H1 (cell line): ENCODE data around the gene MPV17L. TPM values are rescaled to one million over a fixed set of nuclear protein-coding genes. Genes with fewer than 3 reads are reported as not detected.

Experiments used
- CTCF ChIA-PET: fragments of 300-600 bp; sonication (Branson Sonifier 250); formaldehyde crosslinking; loops from one replicate; lab custom pipeline; 2021; ENCODE audit not compliant: partially characterized antibody; lab: Charles Lee
- POLR2A ChIA-PET: fragments of 300-600 bp; sonication (Branson Sonifier 250); formaldehyde crosslinking; loops from one replicate; lab custom pipeline; 2021; ENCODE audit warnings: inconsistent platforms; ENCODE audit not compliant: partially characterized antibody; lab: Charles Lee
- DNase-seq, 2 experiments: peaks; one replicate each; pipeline versions ENCODE4 v3.0.0 to v3.0.0-alpha.2; 2010 to 2022; ENCODE audit warnings: low spot score in 2 of 2, low read depth in 1 of 2, mixed read lengths in 1 of 2
- FAIRE-seq: peaks from 2 replicates; lab custom pipeline; 2011; peaks lifted over from hg19 to GRCh38; lab: Jason Lieb, UNC
- H2AFZ ChIP-seq: 2 replicates; pipeline ENCODE4 v1.8.1; 2012; ENCODE audit warnings: low read length, inconsistent platforms
- H2AK5ac ChIP-seq: 2 replicates; pipeline ENCODE4 v1.6.1; 2013; ENCODE audit warnings: low read depth, low read length
- H2BK120ac ChIP-seq: replicated peaks from 2 replicates; pipeline ENCODE3; 2013; ENCODE audit warnings: low read depth, low read length, inconsistent platforms
- H2BK12ac ChIP-seq: 2 replicates; pipeline ENCODE4 v1.6.1; 2013; ENCODE audit warnings: low read depth, low read length
- H2BK15ac ChIP-seq: 2 replicates; pipeline ENCODE4 v1.6.1; 2013; ENCODE audit warnings: low read length
- H2BK20ac ChIP-seq: 2 replicates; pipeline ENCODE4 v1.6.1; 2013; ENCODE audit warnings: low read length
- H2BK5ac ChIP-seq: 2 replicates; pipeline ENCODE4 v1.6.1; 2013; ENCODE audit warnings: low read depth, low read length
- H3K14ac ChIP-seq: 2 replicates; pipeline ENCODE4 v1.6.1; 2013; ENCODE audit warnings: inconsistent platforms; ENCODE audit not compliant: insufficient read length
- H3K18ac ChIP-seq: 2 replicates; pipeline ENCODE4 v1.6.1; 2013; ENCODE audit warnings: low read length; ENCODE audit errors: extremely low read depth
- H3K23ac ChIP-seq: 2 replicates; pipeline ENCODE4 v1.6.1; 2013; ENCODE audit warnings: inconsistent platforms; ENCODE audit not compliant: insufficient read length
- H3K23me2 ChIP-seq: 2 replicates; pipeline ENCODE4 v1.6.1; 2013; ENCODE audit warnings: low read depth, low read length
- H3K27ac ChIP-seq: 2 replicates; pipeline ENCODE4 v1.6.1; 2011; ENCODE audit warnings: low read depth, low read length, inconsistent platforms
- H3K27me3 ChIP-seq, 4 experiments: replicated peaks in 1 of 4; 1 replicate in 1 of 4; 2 replicates in 3 of 4; pipeline versions ENCODE4 v1.6.1 to v1.8.1; 2011 to 2013; ENCODE audit warnings: low read length in 3 of 4, mild to moderate bottlenecking in 3 of 4, inconsistent platforms in 2 of 4, mixed read lengths in 2 of 4, moderate library complexity in 1 of 4; ENCODE audit not compliant: control insufficient read depth in 3 of 4, insufficient read depth in 3 of 4; ENCODE audit errors: extremely low read depth in 1 of 4
- H3K36me3 ChIP-seq, 4 experiments: 2 replicates each; pipeline versions ENCODE4 v1.6.1 to v1.8.1; 2011 to 2013; ENCODE audit warnings: mild to moderate bottlenecking in 4 of 4, low read length in 3 of 4, moderate library complexity in 2 of 4, control low read depth in 1 of 4, inconsistent platforms in 1 of 4; ENCODE audit not compliant: insufficient read depth in 4 of 4, control insufficient read depth in 2 of 4
- H3K4ac ChIP-seq: replicated peaks from 2 replicates; pipeline ENCODE3; 2013; ENCODE audit warnings: low read length, low read depth, mixed read lengths, inconsistent platforms; ENCODE audit not compliant: insufficient read length
- H3K4me1 ChIP-seq, 4 experiments: replicated peaks in 1 of 4; 1 replicate in 1 of 4; 2 replicates in 3 of 4; pipeline versions ENCODE4 v1.6.1 to v1.8.1; 2011 to 2013; ENCODE audit warnings: low read length in 3 of 4, inconsistent platforms in 2 of 4, mixed read lengths in 1 of 4; ENCODE audit not compliant: insufficient read depth in 4 of 4, control insufficient read depth in 3 of 4
- H3K4me2 ChIP-seq, 2 experiments: 2 replicates each; pipeline versions ENCODE4 v1.6.1 to v1.8.1; 2011 to 2013; ENCODE audit warnings: low read depth in 2 of 2, low read length in 2 of 2, control low read depth in 1 of 2, inconsistent platforms in 1 of 2, mild to moderate bottlenecking in 1 of 2; ENCODE audit not compliant: insufficient read depth in 1 of 2
- H3K4me3 ChIP-seq, 4 experiments: fragments of 200-600, 300-600 bp in 1 of 4; sonication (generic), shearing (Covaris generic), sonication (Bioruptor Twin) in 1 of 4; 2 replicates each; pipeline versions ENCODE4 v1.5.1 to v1.8.1; 2011 to 2016; ENCODE audit warnings: low read length in 4 of 4, low read depth in 3 of 4, control low read depth in 2 of 4, inconsistent platforms in 2 of 4, mild to moderate bottlenecking in 2 of 4, mixed read lengths in 1 of 4, moderate library complexity in 1 of 4; ENCODE audit not compliant: insufficient read depth in 2 of 4; ENCODE audit errors: extremely low read depth in 1 of 4
- H3K56ac ChIP-seq: replicated peaks from 2 replicates; pipeline ENCODE3; 2013; ENCODE audit warnings: low read depth, mild to moderate bottlenecking, mixed read lengths, low read length, inconsistent platforms; ENCODE audit not compliant: insufficient read length
- H3K79me1 ChIP-seq: 2 replicates; pipeline ENCODE4 v1.6.1; 2013; ENCODE audit warnings: low read depth, low read length, control low read depth
- H3K79me2 ChIP-seq, 2 experiments: 2 replicates each; pipeline versions ENCODE4 v1.6.1 to v1.8.1; 2012 to 2013; ENCODE audit warnings: low read length in 2 of 2, mild to moderate bottlenecking in 2 of 2, inconsistent platforms in 1 of 2; ENCODE audit not compliant: insufficient read depth in 2 of 2, control insufficient read depth in 1 of 2
- H3K9ac ChIP-seq, 4 experiments: replicated peaks in 1 of 4; 1 replicate in 1 of 4; 2 replicates in 3 of 4; pipeline versions ENCODE4 v1.6.1 to v1.8.1; 2011 to 2013; ENCODE audit warnings: low read depth in 3 of 4, low read length in 3 of 4, control low read depth in 2 of 4, mild to moderate bottlenecking in 2 of 4, moderate library complexity in 2 of 4, inconsistent platforms in 1 of 4; ENCODE audit errors: extremely low read depth in 1 of 4
- H3K9me3 ChIP-seq, 2 experiments: 2 replicates each; pipeline versions ENCODE4 v1.6.1 to v1.8.1; 2012 to 2013; ENCODE audit warnings: mild to moderate bottlenecking in 2 of 2, moderate library complexity in 2 of 2, control low read depth in 1 of 2, inconsistent platforms in 1 of 2, low read depth in 1 of 2, low read length in 1 of 2, mixed read lengths in 1 of 2; ENCODE audit not compliant: insufficient read depth in 2 of 2
- H4K20me1 ChIP-seq, 2 experiments: replicated peaks in 1 of 2; 2 replicates each; pipeline versions ENCODE3 to v1.8.1; 2011 to 2013; ENCODE audit warnings: inconsistent platforms in 2 of 2, low read length in 2 of 2, mild to moderate bottlenecking in 1 of 2; ENCODE audit not compliant: insufficient read depth in 2 of 2, control insufficient read depth in 1 of 2
- H4K5ac ChIP-seq: 2 replicates; pipeline ENCODE4 v1.6.1; 2013; ENCODE audit warnings: low read length, low read depth, mixed read lengths, inconsistent platforms; ENCODE audit not compliant: insufficient read length
- H4K8ac ChIP-seq: 2 replicates; pipeline ENCODE4 v1.8.0; 2013; ENCODE audit warnings: mild to moderate bottlenecking, moderate library complexity, low read length, inconsistent platforms; ENCODE audit not compliant: insufficient read depth; ENCODE audit errors: extremely low read depth
- H4K91ac ChIP-seq: replicated peaks from 2 replicates; pipeline ENCODE3; 2013; ENCODE audit warnings: low read length, mixed read lengths, inconsistent platforms; ENCODE audit not compliant: insufficient read length
- BRCA1 ChIP-seq: IDR thresholded peaks from 2 replicates; pipeline ENCODE4 v1.6.1; 2012; ENCODE audit warnings: low read depth, low read length, improper control_type of control experiment
- CEBPB ChIP-seq: IDR thresholded peaks from 2 replicates; pipeline ENCODE4 v1.6.1; 2012; ENCODE audit warnings: low read depth, low read length
- CTBP2 ChIP-seq: IDR thresholded peaks from 2 replicates; pipeline ENCODE4 v1.7.0; 2011; ENCODE audit warnings: borderline replicate concordance, mild to moderate bottlenecking, moderate library complexity, mixed read lengths, low read length; ENCODE audit not compliant: insufficient read depth, insufficient read length
- NANOG ChIP-seq: IDR thresholded peaks from 2 replicates; pipeline ENCODE4 v1.6.1; 2011; ENCODE audit warnings: low read length, low read depth, mild to moderate bottlenecking, inconsistent platforms; ENCODE audit not compliant: insufficient read depth, poor library complexity, severe bottlenecking
- POLR2A ChIP-seq, 2 experiments: IDR thresholded peaks; 1 replicate in 1 of 2; 2 replicates in 1 of 2; pipeline ENCODE4 v1.6.1; 2011; ENCODE audit warnings: low read depth in 2 of 2, low read length in 2 of 2, mild to moderate bottlenecking in 2 of 2; ENCODE audit errors: control extremely low read depth in 1 of 2
- RBBP5 ChIP-seq: IDR thresholded peaks from 2 replicates; pipeline ENCODE4 v1.7.1; 2012; ENCODE audit warnings: low read depth, mild to moderate bottlenecking, inconsistent platforms, low read length, moderate library complexity, borderline replicate concordance
- RNF2 ChIP-seq: fragments of 200-900, 300-1000 bp; sonication (generic); IDR thresholded peaks from 2 replicates; pipeline ENCODE4 v1.7.1; 2016; ENCODE audit warnings: borderline replicate concordance, low read depth, mild to moderate bottlenecking, antibody characterized with exemption, low read length; ENCODE audit not compliant: poor library complexity, severe bottlenecking; ENCODE audit errors: missing control alignments
- SP1 ChIP-seq: IDR thresholded peaks from 2 replicates; pipeline ENCODE4 v1.6.1; 2011; ENCODE audit warnings: low read depth, low read length
- SP4 ChIP-seq: IDR thresholded peaks from 2 replicates; pipeline ENCODE4 v1.6.1; 2012; ENCODE audit warnings: low read length, inconsistent platforms
- TAF1 ChIP-seq: IDR thresholded peaks from 2 replicates; pipeline ENCODE4 v1.6.1; 2011; ENCODE audit warnings: mild to moderate bottlenecking, low read depth, low read length
- TEAD4 ChIP-seq: IDR thresholded peaks from 2 replicates; pipeline ENCODE4 v1.6.1; 2012; ENCODE audit warnings: low read depth, low read length, inconsistent platforms, mixed read lengths
- WGBS, 2 experiments: shearing (Covaris generic) in 1 of 2; methylation state at CpG; one replicate each; pipeline versions ENCODE4 v1.1.6 to v1.1.7; 2013 to 2015; ENCODE audit warnings: low lambda C conversion rate in 2 of 2, mixed read lengths in 2 of 2, inconsistent platforms in 1 of 2, low coverage in 1 of 2, missing lambda C conversion rate in 1 of 2; ENCODE audit not compliant: insufficient replicate concordance in 2 of 2, insufficient coverage in 1 of 2, insufficient read length in 1 of 2; ENCODE audit errors: extremely low coverage in 1 of 2, missing lambda C conversion rate in 1 of 2; 5-methylcytosine and 5-hydroxymethylcytosine counted together
- polyA plus RNA-seq, 7 experiments: library from polyadenylated mRNA; depleted of rRNA in 3 of 7; stranded (reverse) in 5 of 7; unstranded in 2 of 7; fragments of >200 nt in 5 of 7; fragments of 200-250 nt in 2 of 7; gene quantifications; 1 replicate in 5 of 7; 2 replicates in 1 of 7; 4 replicates in 1 of 7; pipeline versions ENCODE4 v1.2.1 to v1.2.3, GENCODE V29; 2011 to 2013; ENCODE audit warnings: missing spikeins in 2 of 7, mixed read lengths in 2 of 7
- total RNA-seq: library from RNA; stranded (reverse); fragmentation: NEBNext Ultra II Directional; extraction: Animal tissue kit (Norgen Biotek cat#: 25700); gene quantifications from 2 replicates; pipeline ENCODE4 v1.2.1, GENCODE V29; 2021
- TF ChIP-seq, protein P1 (sequence below): IDR thresholded peaks from 2 replicates; pipeline ENCODE4 v1.6.1; 2011; ENCODE audit warnings: low read depth, mild to moderate bottlenecking, low read length; ENCODE audit not compliant: insufficient read depth

The MPV17L gene
- total and polyA plus RNA-seq, 2 of the 8 experiments (the other 6 are each of a cell fraction or from before 2014, with no cell fraction given) = 6.7 to 8.2 TPM

DNA sequence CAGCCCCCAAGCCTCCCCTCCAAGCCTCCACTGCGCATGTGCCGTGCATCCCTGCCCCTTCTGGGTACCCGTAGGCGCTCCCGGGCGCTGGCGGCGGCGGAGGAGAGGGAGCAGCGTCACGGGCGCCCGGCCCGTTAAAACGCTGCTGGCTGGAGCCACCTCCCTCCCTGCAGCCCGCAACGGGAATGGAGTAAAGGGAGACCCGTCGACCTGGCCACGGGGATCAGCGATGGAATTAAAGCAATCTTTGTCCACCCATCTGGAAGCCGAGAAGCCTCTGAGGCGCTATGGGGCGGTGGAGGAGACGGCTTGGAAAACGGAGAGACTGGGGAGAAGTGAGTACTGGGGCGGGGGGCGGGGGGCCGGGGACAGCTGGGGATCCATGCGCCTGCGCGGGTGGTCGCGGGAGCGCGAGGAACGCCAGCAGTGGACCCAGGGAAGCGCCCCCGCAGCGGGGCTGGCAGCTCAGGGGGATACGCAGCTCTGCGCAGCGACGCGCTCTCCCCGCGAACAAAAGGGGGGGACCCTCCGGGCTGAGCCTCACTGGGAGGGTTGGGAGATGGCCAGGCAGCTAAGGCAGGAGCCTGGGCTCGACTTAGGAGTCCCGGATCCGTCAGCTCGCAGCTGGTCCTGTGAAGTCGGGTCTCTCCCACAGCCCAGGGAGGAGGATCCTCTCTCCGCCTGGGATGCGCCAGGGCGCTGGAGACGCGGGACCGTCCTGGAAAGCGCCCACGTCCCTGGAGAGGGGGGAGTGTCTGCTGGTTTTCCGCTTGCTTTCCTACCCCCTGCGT is 39.1 kb downstream of the MPV17L start, which contains the start of gene BMERB1:
TSS of gene BMERB1 (plus strand) at position 164 of the 791 bp plus-strand sequence. CDS start at position 230, 66 bp downstream.
- H3K36me3 ChIP-seq = no peaks in the 10 kb centered on the region
- no peak within 1 kb of the TSS for H2BK15ac ChIP-seq
- H4K91ac ChIP-seq = no peak within 1 kb of the TSS
- no peak within 1 kb of the TSS; the same call in 1 of the 2 replicates for H3K18ac ChIP-seq
- H3K4me2 ChIP-seq = peak within 1 kb of the TSS; percentile 88 to 96
- H4K8ac ChIP-seq = peak within 1 kb of the TSS; percentile 36; the same call in 1 of the 2 replicates
- peak within 1 kb of the TSS; percentile 92 for H2AFZ ChIP-seq
- H2BK20ac ChIP-seq = no peak within 1 kb of the TSS
- no peak within 1 kb of the TSS for H2BK5ac ChIP-seq
- H3K4ac ChIP-seq = no peak within 1 kb of the TSS
- ChIA-PET CTCF (no interaction called here), POLR2A (no interaction called here)
- 1% methylated on average over 36 of the region's 63 CpGs; no CpG with 5 or more reads in 1 of the 2 experiments for WGBS, 2 experiments
- no peak for FAIRE-seq
- H4K20me1 ChIP-seq = peaks cover 0 to 2% of the 10 kb centered on the region in 2 experiments
- DNase-seq = peak in 1 of 2 experiments; percentile 91
- H4K5ac ChIP-seq = peak within 1 kb of the TSS; percentile 67
- H3K23ac ChIP-seq = no peak within 1 kb of the TSS
- no peak within 1 kb of the TSS for H3K27ac ChIP-seq
- H3K27me3 ChIP-seq = peaks cover 0 to 9% (median 4%) of the 10 kb centered on the region in 4 experiments; a peak in 2 of 7 replicates
- 0 out of 7 replicates have a peak, but pooled peaks cover 0 to 3% (median 0%) of the 10 kb centered on the region in 4 experiments for H3K4me1 ChIP-seq
- H3K9ac ChIP-seq = peak within 1 kb of the TSS in 2 of 4 experiments; percentile 29 to 48; a peak in 3 of 7 replicates
- peaks cover 0 to 6% of the 10 kb centered on the region in 2 experiments; a peak in 1 of 4 replicates for H3K79me2 ChIP-seq
- no peak within 1 kb of the TSS for H3K56ac ChIP-seq
- no peak within 1 kb of the TSS for H2AK5ac ChIP-seq
- H3K23me2 ChIP-seq = peaks cover 11% of the 10 kb centered on the region; the same call in 1 of the 2 replicates
- peak within 1 kb of the TSS; percentile 70 to 91 (median 88) for H3K4me3 ChIP-seq
- H3K9me3 ChIP-seq = no peaks in the 10 kb centered on the region
- H3K14ac ChIP-seq = no peak within 1 kb of the TSS
- H2BK120ac ChIP-seq = no peak within 1 kb of the TSS
- no peak within 1 kb of the TSS for H2BK12ac ChIP-seq
- no peaks in the 10 kb centered on the region for H3K79me1 ChIP-seq
- TF ChIP-seq BRCA1 (no peak), RNF2 (no peak), RBBP5 (no peak), CEBPB (no peak), TEAD4 (no peak), SP4 (no peak), SP1 (no peak), NANOG (no peak), POLR2A (IDR thresholded peaks at IDR 0.05; ENCODE audit: control extremely low read depth in 1 of 2, low read depth in 2 of 2, low read length in 2 of 2) (no peak), CTBP2 (no peak), TAF1 (no peak)
- TF ChIP-seq, protein P1, sequence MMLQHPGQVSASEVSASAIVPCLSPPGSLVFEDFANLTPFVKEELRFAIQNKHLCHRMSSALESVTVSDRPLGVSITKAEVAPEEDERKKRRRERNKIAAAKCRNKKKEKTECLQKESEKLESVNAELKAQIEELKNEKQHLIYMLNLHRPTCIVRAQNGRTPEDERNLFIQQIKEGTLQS = no peak
